ENCODE results near the gene TSPAN9.

Gene TSPAN9

DNA sequence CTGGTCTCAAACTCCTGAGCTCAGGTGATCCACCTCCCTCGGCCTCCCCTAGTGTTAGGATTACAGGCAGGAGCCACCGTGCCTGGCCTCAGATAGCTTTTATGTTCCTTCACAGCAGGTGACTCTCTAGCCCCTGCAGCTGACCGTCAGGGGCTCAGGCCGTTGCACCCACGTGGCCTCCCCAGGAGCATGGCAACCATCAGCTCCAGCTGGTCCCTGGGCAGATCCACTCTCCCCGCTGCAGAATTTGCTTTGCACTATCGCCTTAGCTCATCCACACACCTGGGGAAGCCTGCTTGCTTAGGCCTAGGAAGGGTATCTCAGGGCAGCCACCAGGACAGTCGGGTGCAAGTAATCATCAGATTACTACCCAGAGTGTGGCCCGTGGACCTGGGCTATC lies 62.6 kb downstream of the TSPAN9 start:
- POLR2A ChIA-PET = no interaction called here
- Histone ChIP-seq H3K27ac (ENCODE audit: insufficient read depth in 1 of 2, low read depth in 1 of 2, low read length in 2 of 2, poor library complexity in 1 of 2, severe bottlenecking in 2 of 2) (no peak overlapping the region), H3K4me3 (ENCODE audit: control insufficient read depth in 1 of 7, extremely low read depth in 1 of 7, insufficient read depth in 4 of 7, low read depth in 2 of 7, low read length in 6 of 7) (no peak overlapping the region), H3K27me3 (replicated peaks in 2 of 5; ENCODE audit: control insufficient read depth in 4 of 5, insufficient read depth in 5 of 5, low read length in 4 of 5) (peaks cover 0 to 89% (median 30%) of the 10 kb centered on the region in 5 experiments), H3K9me3 (ENCODE audit: control extremely low read depth in 1 of 5, control insufficient read depth in 4 of 5, insufficient read depth in 2 of 5, low read depth in 1 of 5, low read length in 4 of 5) (no peaks in the 10 kb centered on the region), H3K36me3 (ENCODE audit: control insufficient read depth in 4 of 4, insufficient read depth in 4 of 4, low read length in 3 of 4) (no peaks in the 10 kb centered on the region), H3K4me1 (ENCODE audit: control extremely low read depth in 1 of 4, control insufficient read depth in 4 of 4, insufficient read depth in 4 of 4, low read length in 3 of 4) (no peaks in the 10 kb centered on the region)
- no peak for DNase-seq
- WGBS (ENCODE audit: insufficient coverage) = 83% methylated on average over 8 of the region's 9 CpGs
- CTCF ChIA-PET = interaction anchor here (0.7 to 9.3 kb wide), 6 partner anchors 10 to 137 kb away, joined by 3 to 132 read pairs (median 3); no protein-coding TSS in a partner anchor

DNA sequence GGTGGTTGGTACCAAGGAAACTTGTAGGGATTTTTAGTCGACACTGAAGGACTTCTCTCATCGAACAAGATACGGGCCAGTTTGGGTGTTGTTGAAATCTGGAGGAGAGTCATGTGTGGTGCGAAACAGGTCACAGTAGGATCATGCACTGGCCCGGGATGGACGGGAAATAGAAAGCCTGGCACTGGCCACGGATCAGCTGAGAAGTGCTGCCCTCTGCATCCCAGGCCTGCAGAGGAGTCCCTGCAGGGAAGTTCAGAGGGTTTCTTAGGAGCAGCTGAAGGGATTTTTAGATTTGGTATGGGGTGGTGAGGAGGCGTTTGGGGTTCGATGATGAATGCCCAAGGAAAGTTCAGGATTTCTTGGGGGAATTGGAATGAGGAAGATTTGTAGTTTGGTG lies 63.1 kb downstream of the TSPAN9 start:
- H3K4me1 ChIP-seq (ENCODE audit: control extremely low read depth in 1 of 4, control insufficient read depth in 4 of 4, insufficient read depth in 4 of 4, low read length in 3 of 4) = no peaks in the 10 kb centered on the region
- H3K36me3 ChIP-seq (ENCODE audit: control insufficient read depth in 4 of 4, insufficient read depth in 4 of 4, low read length in 3 of 4) = no peaks in the 10 kb centered on the region
- 98% methylated on average over 8 of the region's 9 CpGs for WGBS (ENCODE audit: insufficient coverage)
- ChIA-PET POLR2A (no interaction called here), CTCF (interaction anchor here (0.7 to 9.3 kb wide), 5 partner anchors 11 to 137 kb away, joined by 3 to 132 read pairs (median 3); no protein-coding TSS in a partner anchor)
- DNase-seq = no peak
- no peaks in the 10 kb centered on the region for H3K9me3 ChIP-seq (ENCODE audit: control extremely low read depth in 1 of 5, control insufficient read depth in 4 of 5, insufficient read depth in 2 of 5, low read depth in 1 of 5, low read length in 4 of 5)
- peaks cover 0 to 89% (median 33%) of the 10 kb centered on the region in 5 experiments for H3K27me3 ChIP-seq (replicated peaks in 2 of 5; ENCODE audit: control insufficient read depth in 4 of 5, insufficient read depth in 5 of 5, low read length in 4 of 5)
- H3K4me3 ChIP-seq (ENCODE audit: control insufficient read depth in 1 of 7, extremely low read depth in 1 of 7, insufficient read depth in 4 of 7, low read depth in 2 of 7, low read length in 6 of 7) = no peak overlapping the region
- H3K27ac ChIP-seq (ENCODE audit: insufficient read depth in 1 of 2, low read depth in 1 of 2, low read length in 2 of 2, poor library complexity in 1 of 2, severe bottlenecking in 2 of 2) = no peak overlapping the region

DNA sequence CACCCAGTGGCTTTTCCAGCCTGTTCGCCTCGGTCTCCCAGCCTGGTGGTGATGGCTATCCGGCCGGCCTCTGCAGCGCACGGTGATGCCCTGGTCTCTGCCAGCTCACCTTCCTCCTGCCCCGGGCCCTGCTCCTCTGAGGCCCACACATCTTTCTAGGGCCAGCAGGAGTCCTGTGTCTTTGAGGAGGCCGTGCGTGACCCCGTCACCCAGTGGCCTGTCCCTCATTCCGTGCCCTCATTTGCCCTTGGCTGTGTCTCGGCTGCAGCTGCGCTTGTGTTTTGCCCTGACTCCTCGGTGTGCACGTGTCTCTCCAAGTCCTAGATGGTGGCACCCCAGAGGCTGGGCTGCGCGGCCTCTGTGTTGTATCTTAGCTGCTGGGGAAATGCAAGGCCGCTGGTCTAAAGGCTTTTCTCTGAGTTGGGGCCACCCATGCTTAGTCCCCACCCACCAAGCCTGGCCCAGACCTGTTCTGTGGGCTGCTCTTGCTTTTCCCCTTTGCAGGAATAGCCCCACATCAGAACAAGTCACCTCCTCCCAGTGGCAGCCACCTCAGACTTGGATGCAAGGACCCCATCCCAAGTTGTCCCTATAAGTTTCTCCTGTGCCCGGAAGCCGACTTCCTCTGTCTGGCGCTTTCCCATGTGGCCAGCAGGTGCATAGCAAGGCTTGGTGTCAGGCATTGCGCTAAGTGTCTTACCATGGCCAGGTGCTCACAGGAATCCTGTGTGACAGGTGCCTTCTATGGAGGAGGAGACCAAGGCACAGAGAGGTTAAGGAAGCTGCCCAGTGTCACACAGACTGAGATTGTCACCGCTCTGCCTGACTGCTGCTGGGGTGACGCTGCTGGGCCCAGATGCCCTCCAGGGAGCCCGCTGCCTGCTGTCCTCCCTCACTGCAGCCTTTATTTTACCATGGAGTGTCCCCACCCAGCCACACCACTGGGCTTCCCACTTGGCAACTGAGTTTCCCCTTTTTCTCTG lies 64.5 kb downstream of the TSPAN9 start:
- H3K36me3 ChIP-seq (ENCODE audit: control insufficient read depth in 4 of 4, insufficient read depth in 4 of 4, low read length in 3 of 4) = no peaks in the 10 kb centered on the region
- ChIA-PET CTCF (interaction anchor here (0.9 kb wide), 1 partner anchor 134 kb away, joined by 3 read pairs; no protein-coding TSS in a partner anchor), POLR2A (no interaction called here)
- H3K27ac ChIP-seq (ENCODE audit: insufficient read depth in 1 of 2, low read depth in 1 of 2, low read length in 2 of 2, poor library complexity in 1 of 2, severe bottlenecking in 2 of 2) = no peak overlapping the region
- peaks cover 0 to 93% (median 26%) of the 10 kb centered on the region in 5 experiments for H3K27me3 ChIP-seq (replicated peaks in 2 of 5; ENCODE audit: control insufficient read depth in 4 of 5, insufficient read depth in 5 of 5, low read length in 4 of 5)
- no peaks in the 10 kb centered on the region for H3K9me3 ChIP-seq (ENCODE audit: control extremely low read depth in 1 of 5, control insufficient read depth in 4 of 5, insufficient read depth in 2 of 5, low read depth in 1 of 5, low read length in 4 of 5)
- 89% methylated on average over 21 of the region's 25 CpGs for WGBS (ENCODE audit: insufficient coverage)
- DNase-seq = no peak
- H3K4me1 ChIP-seq (ENCODE audit: control extremely low read depth in 1 of 4, control insufficient read depth in 4 of 4, insufficient read depth in 4 of 4, low read length in 3 of 4) = no peaks in the 10 kb centered on the region
- H3K4me3 ChIP-seq (ENCODE audit: control insufficient read depth in 1 of 7, extremely low read depth in 1 of 7, insufficient read depth in 4 of 7, low read depth in 2 of 7, low read length in 6 of 7) = no peak overlapping the region

DNA sequence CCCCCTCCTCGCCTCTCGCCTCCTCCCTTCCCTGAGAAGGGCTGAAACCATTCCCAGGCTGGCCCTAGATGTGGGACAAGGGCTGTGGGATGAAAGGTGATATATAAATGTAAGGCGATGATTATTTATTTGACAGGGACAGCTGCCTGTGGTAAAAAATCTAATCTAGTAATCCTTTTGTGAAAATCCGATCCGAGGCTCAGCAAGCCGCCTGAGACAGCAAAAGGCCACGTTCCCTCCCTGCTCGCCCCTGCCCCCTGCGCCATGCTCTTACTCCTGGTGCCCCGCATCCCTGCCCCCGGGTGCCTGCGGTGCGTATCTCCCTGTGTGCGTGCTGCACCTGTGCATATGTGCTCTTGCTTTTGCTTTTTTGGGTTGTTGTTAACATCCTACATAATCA lies 65.2 kb downstream of the TSPAN9 start:
- POLR2A ChIA-PET = no interaction called here
- no peak overlapping the region for H3K4me3 ChIP-seq (ENCODE audit: control insufficient read depth in 1 of 7, extremely low read depth in 1 of 7, insufficient read depth in 4 of 7, low read depth in 2 of 7, low read length in 6 of 7)
- H3K27ac ChIP-seq (ENCODE audit: insufficient read depth in 1 of 2, low read depth in 1 of 2, low read length in 2 of 2, poor library complexity in 1 of 2, severe bottlenecking in 2 of 2) = no peak overlapping the region
- 94% methylated on average over 7 of the region's 14 CpGs for WGBS (ENCODE audit: insufficient coverage)
- no peaks in the 10 kb centered on the region for H3K4me1 ChIP-seq (ENCODE audit: control extremely low read depth in 1 of 4, control insufficient read depth in 4 of 4, insufficient read depth in 4 of 4, low read length in 3 of 4)
- H3K36me3 ChIP-seq (ENCODE audit: control insufficient read depth in 4 of 4, insufficient read depth in 4 of 4, low read length in 3 of 4) = no peaks in the 10 kb centered on the region
- peaks cover 0 to 93% (median 28%) of the 10 kb centered on the region in 5 experiments for H3K27me3 ChIP-seq (replicated peaks in 2 of 5; ENCODE audit: control insufficient read depth in 4 of 5, insufficient read depth in 5 of 5, low read length in 4 of 5)
- no peak for DNase-seq
- no peaks in the 10 kb centered on the region for H3K9me3 ChIP-seq (ENCODE audit: control extremely low read depth in 1 of 5, control insufficient read depth in 4 of 5, insufficient read depth in 2 of 5, low read depth in 1 of 5, low read length in 4 of 5)
- CTCF ChIA-PET = no interaction called here

DNA sequence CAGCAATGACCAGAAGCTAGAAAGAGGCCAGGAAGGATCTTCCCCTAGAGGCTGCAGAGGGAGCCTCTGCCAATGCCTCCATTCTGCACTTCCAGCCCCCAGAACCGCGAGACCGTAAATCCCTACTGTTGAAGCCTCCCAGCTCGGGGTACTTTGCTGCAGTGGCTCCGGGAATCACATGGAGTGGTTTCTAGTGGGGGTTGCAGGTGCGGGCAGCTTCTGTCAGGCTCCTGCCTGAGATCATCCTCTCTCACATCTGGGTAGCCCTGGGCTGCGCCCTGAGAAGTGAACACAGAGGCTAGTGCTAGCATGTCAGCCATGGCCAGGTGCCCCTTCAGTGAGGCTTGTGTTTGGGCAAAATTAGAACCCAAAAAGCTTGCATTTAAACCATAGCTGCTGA lies 67.3 kb downstream of the TSPAN9 start:
- Histone ChIP-seq H3K4me3 (ENCODE audit: control insufficient read depth in 1 of 7, extremely low read depth in 1 of 7, insufficient read depth in 4 of 7, low read depth in 2 of 7, low read length in 6 of 7) (no peak overlapping the region), H3K4me1 (ENCODE audit: control extremely low read depth in 1 of 4, control insufficient read depth in 4 of 4, insufficient read depth in 4 of 4, low read length in 3 of 4) (no peaks in the 10 kb centered on the region), H3K9me3 (ENCODE audit: control extremely low read depth in 1 of 5, control insufficient read depth in 4 of 5, insufficient read depth in 2 of 5, low read depth in 1 of 5, low read length in 4 of 5) (no peaks in the 10 kb centered on the region), H3K27ac (ENCODE audit: insufficient read depth in 1 of 2, low read depth in 1 of 2, low read length in 2 of 2, poor library complexity in 1 of 2, severe bottlenecking in 2 of 2) (no peak overlapping the region), H3K36me3 (ENCODE audit: control insufficient read depth in 4 of 4, insufficient read depth in 4 of 4, low read length in 3 of 4) (no peaks in the 10 kb centered on the region), H3K27me3 (replicated peaks in 2 of 5; ENCODE audit: control insufficient read depth in 4 of 5, insufficient read depth in 5 of 5, low read length in 4 of 5) (peaks cover 0 to 88% (median 21%) of the 10 kb centered on the region in 5 experiments)
- DNase-seq = no peak
- WGBS (ENCODE audit: insufficient coverage) = no CpG with 5 or more reads among the region's 7 CpGs
- CTCF ChIA-PET = interaction anchor here (1.0 to 3.2 kb wide), 6 partner anchors 8 to 131 kb away, joined by 3 to 12 read pairs (median 5); no protein-coding TSS in a partner anchor
- POLR2A ChIA-PET = no interaction called here

DNA sequence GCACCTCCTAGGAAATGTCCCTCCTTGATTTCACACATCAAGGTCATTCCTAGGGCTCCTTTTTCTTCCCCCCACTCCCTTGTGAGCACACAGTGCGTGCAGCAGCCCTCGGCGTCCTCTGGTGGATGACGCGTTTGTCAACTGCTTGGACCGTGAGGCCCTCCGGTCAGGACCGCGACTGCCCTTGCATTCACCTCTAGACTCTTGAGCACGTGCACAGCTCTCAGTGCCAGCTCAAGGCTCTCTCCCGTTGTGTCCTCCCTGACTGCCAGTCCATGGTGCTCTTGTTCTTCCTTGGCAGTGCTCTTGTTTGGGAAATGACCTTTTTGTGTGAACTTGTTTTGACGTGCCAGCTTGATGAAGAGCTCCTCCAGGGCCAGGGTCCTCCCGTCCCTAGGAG lies 67.9 kb downstream of the TSPAN9 start:
- Histone ChIP-seq H3K27ac (ENCODE audit: insufficient read depth in 1 of 2, low read depth in 1 of 2, low read length in 2 of 2, poor library complexity in 1 of 2, severe bottlenecking in 2 of 2) (no peak overlapping the region), H3K4me3 (ENCODE audit: control insufficient read depth in 1 of 7, extremely low read depth in 1 of 7, insufficient read depth in 4 of 7, low read depth in 2 of 7, low read length in 6 of 7) (no peak overlapping the region), H3K36me3 (ENCODE audit: control insufficient read depth in 4 of 4, insufficient read depth in 4 of 4, low read length in 3 of 4) (no peaks in the 10 kb centered on the region), H3K27me3 (replicated peaks in 2 of 5; ENCODE audit: control insufficient read depth in 4 of 5, insufficient read depth in 5 of 5, low read length in 4 of 5) (peaks cover 0 to 89% (median 24%) of the 10 kb centered on the region in 5 experiments), H3K9me3 (ENCODE audit: control extremely low read depth in 1 of 5, control insufficient read depth in 4 of 5, insufficient read depth in 2 of 5, low read depth in 1 of 5, low read length in 4 of 5) (no peaks in the 10 kb centered on the region), H3K4me1 (ENCODE audit: control extremely low read depth in 1 of 4, control insufficient read depth in 4 of 4, insufficient read depth in 4 of 4, low read length in 3 of 4) (no peaks in the 10 kb centered on the region)
- 95% methylated on average over 12 of the region's 13 CpGs for WGBS (ENCODE audit: insufficient coverage)
- DNase-seq = no peak
- ChIA-PET POLR2A (no interaction called here), CTCF (interaction anchor here (0.8 to 3.2 kb wide), 6 partner anchors 9 to 130 kb away, joined by 3 to 12 read pairs (median 5); no protein-coding TSS in a partner anchor)

Data from common myeloid progenitor, CD34-positive (primary cell).